ENCODE data around the gene GAS7. TPM values are rescaled to one million over a fixed set of nuclear protein-coding genes. Genes with fewer than 3 reads are reported as not detected.

Gene GAS7
- total RNA-seq, 1 donor from 2014 or later: 8.5 TPM

GRCh38 chr17:10195090-10195805, 3.2 kb downstream of the GAS7 start:
- H3K4me3 ChIP-seq (ENCODE audit: insufficient read depth, low read depth, low read length): no peak overlapping the region
- no peaks in the 10 kb centered on the region for H3K36me3 ChIP-seq (ENCODE audit: insufficient read depth, low read length)
- TF ChIP-seq EZH2 (IDR thresholded peaks at IDR 0.05; ENCODE audit: insufficient read depth, low read length) (no peak), CTCF (IDR thresholded peaks at IDR 0.05; ENCODE audit: insufficient read depth, low read depth, low read length) (no peak)
- no peak overlapping the region for H2AFZ ChIP-seq (ENCODE audit: low read depth, low read length)
- H3K4me1 ChIP-seq (ENCODE audit: insufficient read depth, low read length): no peaks in the 10 kb centered on the region
- no peak for FAIRE-seq
- no peak overlapping the region for H3K27ac ChIP-seq (ENCODE audit: low read depth, low read length)
- no peak for DNase-seq (ENCODE audit: low read depth)
- no peak overlapping the region for H3K4me2 ChIP-seq (ENCODE audit: low read length)
- H3K27me3 ChIP-seq (ENCODE audit: insufficient read depth, low read length): peaks cover 24% of the 10 kb centered on the region
- Mint-ChIP-seq H3K4me1 (ENCODE audit: low read depth, unreplicated experiment) (peaks cover 14% of the 10 kb centered on the region), H3K27me3 (ENCODE audit: low read depth, unreplicated experiment) (peaks cover 27% of the 10 kb centered on the region), H3K36me3 (ENCODE audit: low read depth, unreplicated experiment) (peaks cover 14% of the 10 kb centered on the region), H3K9me3 (ENCODE audit: unreplicated experiment) (peaks cover 15% of the 10 kb centered on the region), H3K27ac (ENCODE audit: unreplicated experiment) (no peak overlapping the region), H3K4me3 (ENCODE audit: unreplicated experiment) (no peak overlapping the region)
- no peaks in the 10 kb centered on the region for H4K20me1 ChIP-seq (ENCODE audit: insufficient read depth, low read length)
- H3K9me3 ChIP-seq (ENCODE audit: insufficient read depth, low read depth, low read length): no peaks in the 10 kb centered on the region
- H3K9ac ChIP-seq (ENCODE audit: low read length): no peak overlapping the region
- H3K79me2 ChIP-seq (ENCODE audit: insufficient read depth, low read length): no peaks in the 10 kb centered on the region

- no peak overlapping the region for H3K27ac ChIP-seq (ENCODE audit: low read depth, low read length)
- H2AFZ ChIP-seq (ENCODE audit: low read depth, low read length): no peak overlapping the region
- H3K4me3 ChIP-seq (ENCODE audit: insufficient read depth, low read depth, low read length): no peak overlapping the region
- FAIRE-seq (no peak), DNase-seq (ENCODE audit: low read depth) (no peak)
- Mint-ChIP-seq H3K27ac (ENCODE audit: unreplicated experiment) (no peak overlapping the region), H3K27me3 (ENCODE audit: low read depth, unreplicated experiment) (peaks cover 29% of the 10 kb centered on the region), H3K4me3 (ENCODE audit: unreplicated experiment) (no peak overlapping the region), H3K36me3 (ENCODE audit: low read depth, unreplicated experiment) (peaks cover 14% of the 10 kb centered on the region), H3K4me1 (ENCODE audit: low read depth, unreplicated experiment) (peaks cover 14% of the 10 kb centered on the region), H3K9me3 (ENCODE audit: unreplicated experiment) (peaks cover 15% of the 10 kb centered on the region)
- no peaks in the 10 kb centered on the region for H3K36me3 ChIP-seq (ENCODE audit: insufficient read depth, low read length)
- H3K4me1 ChIP-seq (ENCODE audit: insufficient read depth, low read length): no peaks in the 10 kb centered on the region
- H3K27me3 ChIP-seq (ENCODE audit: insufficient read depth, low read length): peaks cover 16% of the 10 kb centered on the region
- no peaks in the 10 kb centered on the region for H3K9me3 ChIP-seq (ENCODE audit: insufficient read depth, low read depth, low read length)
- no peaks in the 10 kb centered on the region for H4K20me1 ChIP-seq (ENCODE audit: insufficient read depth, low read length)
- H3K9ac ChIP-seq (ENCODE audit: low read length): no peak overlapping the region
- no peaks in the 10 kb centered on the region for H3K79me2 ChIP-seq (ENCODE audit: insufficient read depth, low read length)
- TF ChIP-seq CTCF (IDR thresholded peaks at IDR 0.05; ENCODE audit: insufficient read depth, low read depth, low read length): no peak
- TF ChIP-seq EZH2 (IDR thresholded peaks at IDR 0.05; ENCODE audit: insufficient read depth, low read length): no peak
- H3K4me2 ChIP-seq (ENCODE audit: low read length): no peak overlapping the region
Observed at GRCh38 chr17:10193632-10194031, 4.8 kb downstream of the GAS7 start.

- H3K36me3 Mint-ChIP-seq (ENCODE audit: low read depth, unreplicated experiment): peaks cover 14% of the 10 kb centered on the region
- H3K27me3 Mint-ChIP-seq (ENCODE audit: low read depth, unreplicated experiment): peaks cover 29% of the 10 kb centered on the region
- peaks cover 14% of the 10 kb centered on the region for H3K4me1 Mint-ChIP-seq (ENCODE audit: low read depth, unreplicated experiment)
- TF ChIP-seq CTCF (IDR thresholded peaks at IDR 0.05; ENCODE audit: insufficient read depth, low read depth, low read length) (no peak), EZH2 (IDR thresholded peaks at IDR 0.05; ENCODE audit: insufficient read depth, low read length) (no peak)
- Histone ChIP-seq H4K20me1 (ENCODE audit: insufficient read depth, low read length) (no peaks in the 10 kb centered on the region), H2AFZ (ENCODE audit: low read depth, low read length) (no peak overlapping the region), H3K4me2 (ENCODE audit: low read length) (no peak overlapping the region), H3K27me3 (ENCODE audit: insufficient read depth, low read length) (peaks cover 16% of the 10 kb centered on the region), H3K36me3 (ENCODE audit: insufficient read depth, low read length) (no peaks in the 10 kb centered on the region), H3K4me1 (ENCODE audit: insufficient read depth, low read length) (no peaks in the 10 kb centered on the region), H3K79me2 (ENCODE audit: insufficient read depth, low read length) (no peaks in the 10 kb centered on the region), H3K9ac (ENCODE audit: low read length) (no peak overlapping the region), H3K27ac (ENCODE audit: low read depth, low read length) (no peak overlapping the region), H3K4me3 (ENCODE audit: insufficient read depth, low read depth, low read length) (no peak overlapping the region), H3K9me3 (ENCODE audit: insufficient read depth, low read depth, low read length) (no peaks in the 10 kb centered on the region)
- FAIRE-seq (peak; percentile 54), DNase-seq (ENCODE audit: low read depth) (peak; percentile 55)
- peaks cover 15% of the 10 kb centered on the region for H3K9me3 Mint-ChIP-seq (ENCODE audit: unreplicated experiment)
- H3K4me3 Mint-ChIP-seq (ENCODE audit: unreplicated experiment): no peak overlapping the region
- H3K27ac Mint-ChIP-seq (ENCODE audit: unreplicated experiment): no peak overlapping the region
Observed at GRCh38 chr17:10192972-10193371, 5.4 kb downstream of the GAS7 start.
